Measurements from ENCODE around the gene OR2D3.
"Not testable (repeated sequence)": the region's sequence is repeated elsewhere in the genome, so short reads cannot be mapped to it uniquely, and the experiment has no call there.

The OR2D3 gene

GRCh38 chr11:6898911-6899310, 21.9 kb upstream of the OR2D3 start:
- no peak overlapping the region for H3K9ac ChIP-seq (ENCODE audit: low read length)
- no peak overlapping the region for H3K4me3 ChIP-seq (ENCODE audit: low read length)
- H3K9me3 ChIP-seq (ENCODE audit: control insufficient read depth, low read depth, low read length): no peaks in the 10 kb centered on the region
- no peak overlapping the region for H3K27ac ChIP-seq (ENCODE audit: low read length)
- H3K4me1 ChIP-seq (ENCODE audit: control insufficient read depth, low read depth, low read length): no peaks in the 10 kb centered on the region
- H3K27me3 ChIP-seq (ENCODE audit: control insufficient read depth, insufficient read depth, low read length): no peaks in the 10 kb centered on the region
- H3K36me3 ChIP-seq (ENCODE audit: control insufficient read depth, low read depth, low read length): no peaks in the 10 kb centered on the region

DNA sequence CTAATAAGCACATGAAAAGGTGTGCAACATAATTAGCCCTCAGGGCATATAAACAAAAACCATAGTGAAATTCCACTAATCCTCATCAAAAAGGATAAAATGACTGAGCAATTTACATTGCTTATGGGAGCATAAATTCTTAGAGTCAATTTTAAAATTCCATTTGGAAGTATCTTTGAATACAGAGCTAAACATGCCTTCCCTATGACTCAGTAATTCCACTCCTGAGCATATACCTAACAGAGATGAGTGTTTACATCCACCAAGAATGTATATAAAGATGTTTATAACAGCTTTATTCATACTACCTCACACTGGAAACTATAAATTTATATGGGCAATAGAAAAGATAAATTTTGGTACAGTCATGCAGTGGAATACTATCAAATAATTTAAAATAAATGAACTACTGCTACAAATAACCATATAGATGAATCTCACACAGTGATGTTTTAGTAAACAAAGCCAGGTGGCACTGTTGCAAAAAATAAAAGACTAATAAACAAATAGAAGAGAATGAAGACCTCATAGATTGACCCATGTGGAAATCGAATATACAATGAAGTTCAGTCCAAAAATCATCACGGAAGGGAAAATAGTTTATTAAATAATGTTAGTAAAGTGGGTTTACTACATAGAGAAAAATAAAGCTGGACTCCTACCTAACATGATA, 20.3 kb upstream of the OR2D3 start:
- H3K9me3 ChIP-seq (ENCODE audit: control insufficient read depth, low read depth, low read length): peaks cover 5% of the 10 kb centered on the region
- H3K36me3 ChIP-seq (ENCODE audit: control insufficient read depth, low read depth, low read length): no peaks in the 10 kb centered on the region
- no peak overlapping the region for H3K27ac ChIP-seq (ENCODE audit: low read length)
- H3K4me1 ChIP-seq (ENCODE audit: control insufficient read depth, low read depth, low read length): no peaks in the 10 kb centered on the region
- H3K4me3 ChIP-seq (ENCODE audit: low read length): no peak overlapping the region
- H3K9ac ChIP-seq (ENCODE audit: low read length): no peak overlapping the region
- H3K27me3 ChIP-seq (ENCODE audit: control insufficient read depth, insufficient read depth, low read length): no peaks in the 10 kb centered on the region

DNA sequence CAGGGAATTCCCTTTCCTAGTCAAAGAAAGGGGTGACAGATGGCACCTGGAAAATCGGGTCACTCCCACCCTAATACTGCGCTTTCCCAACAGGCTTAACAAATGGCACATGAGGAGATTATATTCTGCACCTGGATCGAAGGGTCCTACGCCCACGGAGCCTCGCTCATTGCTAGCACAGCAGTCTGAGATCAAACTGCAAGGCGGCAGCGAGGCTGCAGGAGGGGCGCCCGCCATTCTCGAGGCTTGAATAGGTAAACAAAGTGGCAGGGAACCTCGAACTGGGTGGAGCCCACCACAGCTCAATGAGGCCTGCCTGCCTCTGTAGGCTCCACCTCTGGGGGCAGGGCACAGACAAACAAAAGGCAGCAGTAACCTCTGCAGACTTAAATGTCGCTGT, 16.0 kb upstream of the OR2D3 start:
- not testable (repeated sequence) for H3K27me3 ChIP-seq (ENCODE audit: control insufficient read depth, insufficient read depth, low read length); H3K9me3 ChIP-seq (ENCODE audit: control insufficient read depth, low read depth, low read length); H3K36me3 ChIP-seq (ENCODE audit: control insufficient read depth, low read depth, low read length); H3K4me1 ChIP-seq (ENCODE audit: control insufficient read depth, low read depth, low read length); H3K27ac ChIP-seq (ENCODE audit: low read length); H3K4me3 ChIP-seq (ENCODE audit: low read length); H3K9ac ChIP-seq (ENCODE audit: low read length)

- Histone ChIP-seq H3K36me3 (ENCODE audit: control insufficient read depth, low read depth, low read length) (no peaks in the 10 kb centered on the region), H3K27me3 (ENCODE audit: control insufficient read depth, insufficient read depth, low read length) (no peaks in the 10 kb centered on the region), H3K4me3 (ENCODE audit: low read length) (no peak overlapping the region), H3K4me1 (ENCODE audit: control insufficient read depth, low read depth, low read length) (no peaks in the 10 kb centered on the region), H3K9me3 (ENCODE audit: control insufficient read depth, low read depth, low read length) (no peaks in the 10 kb centered on the region), H3K9ac (ENCODE audit: low read length) (no peak overlapping the region), H3K27ac (ENCODE audit: low read length) (no peak overlapping the region)
Measured at GRCh38 chr11:6911378-6911777, 9.4 kb upstream of the OR2D3 start.

DNA sequence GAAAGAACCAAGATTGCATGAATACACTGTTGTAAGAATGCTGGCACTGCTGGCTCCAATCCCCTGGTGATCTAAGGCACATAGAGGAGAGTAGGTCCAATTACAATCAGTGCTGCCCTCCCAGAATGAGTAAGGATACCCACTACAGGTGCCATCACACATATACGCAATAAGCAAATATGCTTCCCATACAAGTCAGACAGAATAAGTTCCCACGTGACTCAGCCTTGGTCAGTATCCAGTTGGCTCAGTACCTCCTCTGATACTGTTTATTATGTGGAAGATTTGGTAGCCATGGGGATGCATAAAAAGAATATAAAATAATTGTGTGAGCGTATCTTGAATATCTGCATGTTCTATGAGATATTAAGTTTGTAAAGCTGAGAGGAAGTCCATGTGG, 8.9 kb upstream of the OR2D3 start:
- H3K9ac ChIP-seq (ENCODE audit: low read length): no peak overlapping the region
- H3K27ac ChIP-seq (ENCODE audit: low read length): no peak overlapping the region
- H3K27me3 ChIP-seq (ENCODE audit: control insufficient read depth, insufficient read depth, low read length): no peaks in the 10 kb centered on the region
- H3K36me3 ChIP-seq (ENCODE audit: control insufficient read depth, low read depth, low read length): no peaks in the 10 kb centered on the region
- no peaks in the 10 kb centered on the region for H3K4me1 ChIP-seq (ENCODE audit: control insufficient read depth, low read depth, low read length)
- H3K4me3 ChIP-seq (ENCODE audit: low read length): no peak overlapping the region
- H3K9me3 ChIP-seq (ENCODE audit: control insufficient read depth, low read depth, low read length): no peaks in the 10 kb centered on the region

- Histone ChIP-seq H3K9me3 (ENCODE audit: control insufficient read depth, low read depth, low read length) (no peaks in the 10 kb centered on the region), H3K27ac (ENCODE audit: low read length) (no peak overlapping the region), H3K36me3 (ENCODE audit: control insufficient read depth, low read depth, low read length) (no peaks in the 10 kb centered on the region), H3K27me3 (ENCODE audit: control insufficient read depth, insufficient read depth, low read length) (no peaks in the 10 kb centered on the region), H3K9ac (ENCODE audit: low read length) (no peak overlapping the region), H3K4me1 (ENCODE audit: control insufficient read depth, low read depth, low read length) (no peaks in the 10 kb centered on the region), H3K4me3 (ENCODE audit: low read length) (no peak overlapping the region)
Measured at GRCh38 chr11:6919698-6920097, 1.1 kb upstream of the OR2D3 start.

- Histone ChIP-seq H3K36me3 (ENCODE audit: control insufficient read depth, low read depth, low read length) (no peaks in the 10 kb centered on the region), H3K27ac (ENCODE audit: low read length) (no peak overlapping the region), H3K9ac (ENCODE audit: low read length) (no peak overlapping the region), H3K27me3 (ENCODE audit: control insufficient read depth, insufficient read depth, low read length) (no peaks in the 10 kb centered on the region), H3K4me3 (ENCODE audit: low read length) (no peak overlapping the region), H3K4me1 (ENCODE audit: control insufficient read depth, low read depth, low read length) (peaks cover 19% of the 10 kb centered on the region), H3K9me3 (ENCODE audit: control insufficient read depth, low read depth, low read length) (no peaks in the 10 kb centered on the region)
Measured at GRCh38 chr11:6925007-6925577, 4.3 kb downstream of the OR2D3 start.

DNA sequence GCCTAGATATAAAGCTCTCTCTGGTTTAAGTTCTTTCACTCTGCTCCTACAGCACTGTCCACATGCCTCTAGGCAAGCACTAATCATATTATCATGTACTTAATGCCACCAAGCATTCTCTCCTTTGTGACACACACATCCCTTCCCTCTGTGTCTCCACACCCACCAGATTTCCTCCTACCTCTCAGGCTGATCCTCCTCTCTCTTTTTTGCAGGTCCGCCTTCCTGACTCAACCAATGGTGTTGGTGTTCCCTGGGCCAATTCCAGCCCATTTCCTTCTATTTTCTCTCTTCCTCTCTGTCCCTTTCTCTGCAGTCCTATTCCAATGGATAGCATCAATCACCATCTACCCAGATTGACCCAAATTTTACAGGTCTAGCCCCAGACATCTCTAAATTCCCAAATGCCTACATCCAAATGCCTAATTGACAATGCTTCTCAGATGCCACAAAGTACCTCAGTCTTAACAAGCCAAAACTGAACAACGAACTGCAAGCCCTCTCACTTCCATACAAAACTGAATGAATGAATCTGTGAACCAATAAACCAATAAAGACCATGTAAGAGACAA, 4.9 kb downstream of the OR2D3 start:
- peaks cover 19% of the 10 kb centered on the region for H3K4me1 ChIP-seq (ENCODE audit: control insufficient read depth, low read depth, low read length)
- no peaks in the 10 kb centered on the region for H3K36me3 ChIP-seq (ENCODE audit: control insufficient read depth, low read depth, low read length)
- H3K9me3 ChIP-seq (ENCODE audit: control insufficient read depth, low read depth, low read length): no peaks in the 10 kb centered on the region
- peak overlapping the region; percentile 87 for H3K9ac ChIP-seq (ENCODE audit: low read length)
- H3K27ac ChIP-seq (ENCODE audit: low read length): peak overlapping the region; percentile 12
- peak overlapping the region; percentile 85 for H3K4me3 ChIP-seq (ENCODE audit: low read length)
- no peaks in the 10 kb centered on the region for H3K27me3 ChIP-seq (ENCODE audit: control insufficient read depth, insufficient read depth, low read length)

DNA sequence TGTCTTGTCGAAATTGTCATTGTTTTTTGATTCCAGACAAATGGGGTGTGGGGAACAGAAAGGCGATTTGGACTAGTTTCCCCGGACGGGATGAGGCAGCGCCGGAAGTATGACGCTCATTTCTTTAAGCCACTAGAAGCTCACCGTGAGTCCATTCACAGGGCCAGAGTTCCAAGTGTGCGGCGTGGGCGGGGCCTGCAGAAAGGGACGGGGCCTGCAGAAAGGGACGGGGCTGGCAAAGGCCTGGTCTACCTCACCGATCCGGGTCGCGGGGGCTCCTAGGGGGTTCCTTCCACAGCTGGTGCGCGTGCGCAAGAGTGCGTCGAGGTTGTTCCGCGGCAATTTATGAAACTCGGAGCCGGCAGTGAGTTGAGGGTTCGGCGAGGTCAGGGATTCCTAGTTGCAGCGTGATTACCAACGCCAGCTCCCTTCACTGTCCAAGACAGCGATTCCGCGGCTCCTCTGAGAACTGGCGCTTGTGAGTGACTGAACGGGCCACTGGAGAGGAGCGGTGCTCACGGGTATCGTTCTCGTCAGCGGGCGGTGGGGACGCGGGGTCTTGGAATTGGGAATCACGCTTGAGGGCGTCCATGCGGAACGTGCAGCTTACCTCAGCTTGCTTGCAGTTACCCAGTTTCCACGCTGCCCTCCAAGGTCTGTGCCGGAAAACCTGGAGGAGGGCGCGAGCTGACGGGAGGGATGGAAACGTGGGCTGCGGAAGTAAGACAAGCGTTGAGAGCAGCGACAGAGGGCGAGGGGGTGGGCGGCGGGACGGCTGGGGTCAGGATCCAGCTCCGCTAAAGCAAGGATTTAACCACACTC, 5.6 kb downstream of the OR2D3 start, which contains the start of gene ZNF215:
Gene ZNF215 (plus strand): TSS at position 219 of the 822 bp plus-strand sequence. CDS start 5,847 bp downstream, outside the sequence.
- Histone ChIP-seq H3K4me3 (ENCODE audit: low read length) (peak within 1 kb of the TSS; percentile 85), H3K9ac (ENCODE audit: low read length) (peak within 1 kb of the TSS; percentile 87), H3K4me1 (ENCODE audit: control insufficient read depth, low read depth, low read length) (peaks cover 19% of the 10 kb centered on the region), H3K27ac (ENCODE audit: low read length) (peak within 1 kb of the TSS; percentile 18), H3K27me3 (ENCODE audit: control insufficient read depth, insufficient read depth, low read length) (no peaks in the 10 kb centered on the region), H3K9me3 (ENCODE audit: control insufficient read depth, low read depth, low read length) (no peaks in the 10 kb centered on the region), H3K36me3 (ENCODE audit: control insufficient read depth, low read depth, low read length) (no peaks in the 10 kb centered on the region)

GRCh38 chr11:6927030-6927617, 6.3 kb downstream of the OR2D3 start:
- H3K4me1 ChIP-seq (ENCODE audit: control insufficient read depth, low read depth, low read length): peaks cover 19% of the 10 kb centered on the region
- peak overlapping the region; percentile 87 for H3K9ac ChIP-seq (ENCODE audit: low read length)
- no peaks in the 10 kb centered on the region for H3K27me3 ChIP-seq (ENCODE audit: control insufficient read depth, insufficient read depth, low read length)
- peak overlapping the region; percentile 85 for H3K4me3 ChIP-seq (ENCODE audit: low read length)
- H3K36me3 ChIP-seq (ENCODE audit: control insufficient read depth, low read depth, low read length): peaks cover under 1% of the 10 kb centered on the region
- no peak overlapping the region for H3K27ac ChIP-seq (ENCODE audit: low read length)
- H3K9me3 ChIP-seq (ENCODE audit: control insufficient read depth, low read depth, low read length): no peaks in the 10 kb centered on the region

GRCh38 chr11:6928916-6929315, 8.1 kb downstream of the OR2D3 start:
- H3K4me3 ChIP-seq (ENCODE audit: low read length): no peak overlapping the region
- H3K9me3 ChIP-seq (ENCODE audit: control insufficient read depth, low read depth, low read length): no peaks in the 10 kb centered on the region
- H3K36me3 ChIP-seq (ENCODE audit: control insufficient read depth, low read depth, low read length): peaks cover 6% of the 10 kb centered on the region
- H3K4me1 ChIP-seq (ENCODE audit: control insufficient read depth, low read depth, low read length): peaks cover 19% of the 10 kb centered on the region
- H3K9ac ChIP-seq (ENCODE audit: low read length): no peak overlapping the region
- H3K27me3 ChIP-seq (ENCODE audit: control insufficient read depth, insufficient read depth, low read length): no peaks in the 10 kb centered on the region
- H3K27ac ChIP-seq (ENCODE audit: low read length): no peak overlapping the region

Data from iPS-18a (cell line).